ENCODE data around the gene TRIM5.
"Not testable (repeated sequence)": the region's sequence is repeated elsewhere in the genome, so short reads cannot be mapped to it uniquely, and the experiment has no call there.

TRIM5 gene

GRCh38 chr11:5674391-5674790 is 10.5 kb downstream of the TRIM5 start:
- TF ChIP-seq POLR2A (IDR thresholded peaks at IDR 0.05; ENCODE audit: low read length) (no peak), GATA1 (IDR thresholded peaks at IDR 0.05; ENCODE audit: low read depth, low read length) (no peak)
- no peak for DNase-seq

DNA sequence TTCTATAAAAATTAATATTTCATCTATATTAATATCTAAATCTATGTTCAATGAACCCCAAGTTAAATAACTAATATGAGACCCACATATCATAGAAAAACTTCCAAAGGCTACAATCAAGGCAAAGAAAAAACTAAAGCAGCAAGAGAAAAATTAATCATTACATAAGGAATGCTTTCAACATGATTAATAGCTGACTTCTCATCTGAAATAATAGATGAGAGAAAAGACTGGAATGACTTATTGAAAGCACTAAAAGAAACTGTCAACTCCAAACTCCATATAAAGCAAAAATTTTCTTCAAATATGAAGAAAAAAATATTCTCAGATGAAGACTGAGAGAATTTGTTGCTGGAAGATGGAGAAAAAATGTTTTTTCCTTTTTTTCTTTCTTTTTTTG is 13.0 kb downstream of the TRIM5 start:
- DNase-seq, result no peak
- TF ChIP-seq GATA1 (IDR thresholded peaks at IDR 0.05; ENCODE audit: low read depth, low read length) (no peak), POLR2A (IDR thresholded peaks at IDR 0.05; ENCODE audit: low read length) (no peak)

GRCh38 chr11:5666402-5666793 is 18.5 kb downstream of the TRIM5 start:
- no peak for DNase-seq
- TF ChIP-seq POLR2A (IDR thresholded peaks at IDR 0.05; ENCODE audit: low read length), result no peak
- TF ChIP-seq GATA1 (IDR thresholded peaks at IDR 0.05; ENCODE audit: low read depth, low read length), result no peak

GRCh38 chr11:5665746-5666401 is 19.0 kb downstream of the TRIM5 start:
- TF ChIP-seq POLR2A (IDR thresholded peaks at IDR 0.05; ENCODE audit: low read length), result no peak
- no peak for TF ChIP-seq GATA1 (IDR thresholded peaks at IDR 0.05; ENCODE audit: low read depth, low read length)
- DNase-seq, result no peak

DNA sequence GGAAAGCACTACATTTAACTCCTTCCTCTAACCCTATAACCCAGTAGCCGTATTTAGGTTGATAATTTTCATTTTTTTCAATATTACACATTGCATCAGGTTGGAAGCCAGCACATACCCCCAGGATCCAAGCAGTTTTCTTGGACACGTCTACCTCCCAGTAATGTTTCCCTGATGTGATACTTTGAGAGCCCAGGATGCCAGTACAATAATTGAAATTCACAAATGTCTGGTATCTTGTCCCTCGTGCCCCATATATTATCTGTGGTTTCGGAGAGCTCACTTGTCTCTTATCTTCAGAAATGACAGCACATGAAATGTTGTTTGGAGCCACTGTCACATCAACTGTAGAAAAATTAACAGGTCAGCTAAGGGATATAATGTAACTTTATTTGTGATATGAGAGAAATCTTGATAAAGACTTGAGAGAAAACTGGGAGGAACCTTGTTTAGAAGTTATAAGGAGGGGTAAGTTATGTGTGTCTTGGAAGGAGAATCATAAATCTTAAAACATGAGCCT is 19.8 kb downstream of the TRIM5 start:
- TF ChIP-seq POLR2A (IDR thresholded peaks at IDR 0.05; ENCODE audit: low read length) (no peak), GATA1 (IDR thresholded peaks at IDR 0.05; ENCODE audit: low read depth, low read length) (no peak)
- peak; percentile 42 to 75 for DNase-seq

DNA sequence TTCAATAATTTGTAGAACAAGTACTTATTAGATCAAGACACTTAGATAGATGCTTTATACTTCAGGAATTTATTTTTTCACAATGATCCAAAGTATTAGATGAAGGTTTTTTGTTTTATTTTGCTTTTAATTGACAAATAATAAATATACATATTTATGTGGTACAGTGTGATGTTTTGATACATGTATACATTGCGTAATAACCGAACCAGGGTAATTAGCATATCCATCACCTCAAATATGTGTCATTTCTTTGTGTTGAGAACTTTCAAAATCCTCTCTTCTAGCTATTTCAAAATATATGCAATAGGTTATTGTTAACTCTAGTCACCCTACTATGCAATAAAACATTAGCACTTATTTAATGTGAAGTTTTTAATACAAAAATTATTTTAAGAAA is 21.4 kb downstream of the TRIM5 start:
- DNase-seq, result no peak
- TF ChIP-seq GATA1 (IDR thresholded peaks at IDR 0.05; ENCODE audit: low read depth, low read length) (no peak), POLR2A (IDR thresholded peaks at IDR 0.05; ENCODE audit: low read length) (no peak)

DNA sequence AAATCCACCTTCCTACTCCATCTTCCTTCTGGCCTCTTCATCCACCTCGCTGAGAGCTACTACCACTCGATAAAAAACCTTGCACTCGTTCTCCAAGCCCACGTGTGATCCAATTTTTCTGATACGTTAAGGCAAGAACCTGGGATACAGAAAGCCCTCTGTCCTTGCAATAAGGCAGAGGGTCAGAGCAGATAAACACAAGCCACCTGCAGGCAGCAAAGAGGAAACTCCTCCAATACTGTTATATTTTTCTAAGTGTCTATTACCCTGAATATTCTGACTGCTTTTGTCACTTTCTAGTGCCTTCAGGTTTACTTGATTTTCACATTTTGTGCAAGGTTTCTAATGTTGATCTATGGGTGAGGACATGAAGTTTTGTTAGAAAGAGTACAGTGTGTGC is 26.6 kb downstream of the TRIM5 start:
- no peak for TF ChIP-seq GATA1 (IDR thresholded peaks at IDR 0.05; ENCODE audit: low read depth, low read length)
- TF ChIP-seq POLR2A (IDR thresholded peaks at IDR 0.05; ENCODE audit: low read length), result no peak
- DNase-seq, result no peak

DNA sequence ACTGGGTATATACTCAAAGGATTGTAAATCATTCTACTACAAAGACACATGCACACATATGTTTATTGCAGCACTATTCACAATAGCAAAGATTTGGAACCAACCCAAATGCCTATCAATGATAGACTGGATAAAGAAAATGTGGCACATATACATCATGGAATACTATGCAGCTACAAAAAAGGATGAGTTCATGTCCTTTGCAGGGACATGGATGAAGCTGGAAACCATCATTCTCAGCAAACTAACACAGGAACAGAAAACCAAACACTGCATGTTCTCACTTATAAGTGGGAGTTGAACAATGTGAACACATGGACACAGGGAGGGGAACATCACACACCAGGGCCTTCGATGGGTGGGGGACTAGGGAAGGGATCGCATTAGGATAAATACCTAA is 27.9 kb downstream of the TRIM5 start:
- not testable (repeated sequence) for DNase-seq

- DNase-seq, result no peak
- TF ChIP-seq POLR2A (IDR thresholded peaks at IDR 0.05; ENCODE audit: low read length), result no peak
- TF ChIP-seq GATA1 (IDR thresholded peaks at IDR 0.05; ENCODE audit: low read depth, low read length), result no peak
Observed at GRCh38 chr11:5655474-5655873, 29.4 kb downstream of the TRIM5 start.

GRCh38 chr11:5646139-5646538 is 38.7 kb downstream of the TRIM5 start:
- no peak for DNase-seq
- TF ChIP-seq POLR2A (IDR thresholded peaks at IDR 0.05; ENCODE audit: low read length), result no peak
- no peak for TF ChIP-seq GATA1 (IDR thresholded peaks at IDR 0.05; ENCODE audit: low read depth, low read length)

DNA sequence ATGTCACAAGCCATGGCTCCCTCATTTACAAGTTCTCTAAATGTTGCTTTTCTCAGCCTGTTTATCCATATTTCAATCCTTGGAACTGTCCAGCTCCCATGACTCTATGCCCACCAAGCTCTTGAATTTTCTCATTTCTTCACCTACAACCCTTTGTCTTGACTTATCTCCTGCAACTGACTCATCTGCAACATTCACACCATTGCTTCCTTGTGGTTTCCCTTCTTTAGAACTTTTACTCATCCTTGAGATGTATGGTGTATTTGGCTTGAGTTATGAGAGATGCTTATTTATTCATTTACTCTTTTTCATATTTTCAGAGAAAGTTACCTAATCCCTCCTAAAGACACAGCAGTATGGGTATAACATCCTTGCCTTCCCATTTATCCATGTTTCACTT is 41.3 kb downstream of the TRIM5 start:
- TF ChIP-seq GATA1 (IDR thresholded peaks at IDR 0.05; ENCODE audit: low read depth, low read length), result no peak
- TF ChIP-seq POLR2A (IDR thresholded peaks at IDR 0.05; ENCODE audit: low read length), result no peak
- no peak for DNase-seq

GRCh38 chr11:5639953-5640352 is 44.9 kb downstream of the TRIM5 start:
- no peak for TF ChIP-seq POLR2A (IDR thresholded peaks at IDR 0.05; ENCODE audit: low read length)
- no peak for DNase-seq

GRCh38 chr11:5631969-5632635 is 52.8 kb downstream of the TRIM5 start:
- no peak for DNase-seq
- TF ChIP-seq GATA1 (IDR thresholded peaks at IDR 0.05; ENCODE audit: low read depth, low read length) (no peak), POLR2A (IDR thresholded peaks at IDR 0.05; ENCODE audit: low read length) (no peak)

DNA sequence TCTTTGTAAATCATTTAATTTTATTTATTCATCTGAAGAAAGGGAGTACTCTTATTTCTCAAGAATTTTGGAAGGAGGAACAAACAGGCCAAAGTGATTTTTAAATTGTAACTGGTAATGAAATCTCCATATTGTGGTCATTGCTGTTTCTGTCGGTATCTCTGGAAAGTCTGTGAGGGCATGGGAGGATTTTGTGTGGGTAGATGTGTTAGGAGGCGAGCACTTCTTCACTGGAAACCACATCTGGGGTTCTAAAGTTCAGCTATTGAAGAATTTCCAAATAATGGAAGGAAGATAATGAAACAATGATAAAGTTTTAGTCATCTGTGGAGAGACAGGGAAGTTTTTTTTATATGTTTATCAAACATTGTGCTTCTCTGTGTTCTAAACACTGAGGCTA is 53.5 kb downstream of the TRIM5 start:
- DNase-seq, result no peak

DNA sequence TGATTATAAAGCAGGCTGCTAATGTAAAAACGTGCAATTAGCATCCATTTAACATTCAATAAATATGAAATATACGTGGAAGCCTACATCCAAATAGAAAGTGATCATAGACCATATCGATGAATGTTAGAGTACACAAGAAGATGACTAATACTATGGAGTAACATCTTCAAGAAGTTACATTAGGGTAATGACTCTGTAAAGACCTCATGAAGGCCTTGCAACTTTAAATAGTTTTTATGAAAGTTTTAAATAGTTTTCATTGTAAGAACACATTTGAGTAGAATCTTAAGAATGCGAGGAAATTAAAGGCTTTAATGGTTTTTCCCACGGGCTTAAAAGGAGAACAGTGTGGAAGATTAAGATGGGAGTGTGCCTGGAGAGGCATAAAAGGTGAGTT is 58.7 kb downstream of the TRIM5 start:
- no peak for DNase-seq
- no peak for TF ChIP-seq POLR2A (IDR thresholded peaks at IDR 0.05; ENCODE audit: low read length)
- no peak for TF ChIP-seq GATA1 (IDR thresholded peaks at IDR 0.05; ENCODE audit: low read depth, low read length)

More for the DNA sequence above, 53.5 kb downstream of the TRIM5 start:
- TF ChIP-seq POLR2A (IDR thresholded peaks at IDR 0.05; ENCODE audit: low read length) (no peak), GATA1 (IDR thresholded peaks at IDR 0.05; ENCODE audit: low read depth, low read length) (no peak)
